ENCODE results near the gene GON7.
"Not testable (repeated sequence)": the region's sequence is repeated elsewhere in the genome, so short reads cannot be mapped to it uniquely, and the experiment has no call there.

The GON7 gene, protein sequence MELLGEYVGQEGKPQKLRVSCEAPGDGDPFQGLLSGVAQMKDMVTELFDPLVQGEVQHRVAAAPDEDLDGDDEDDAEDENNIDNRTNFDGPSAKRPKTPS
- total RNA-seq = 6.8 to 14.6 (median 10.2) reads per million in 4 experiments

DNA sequence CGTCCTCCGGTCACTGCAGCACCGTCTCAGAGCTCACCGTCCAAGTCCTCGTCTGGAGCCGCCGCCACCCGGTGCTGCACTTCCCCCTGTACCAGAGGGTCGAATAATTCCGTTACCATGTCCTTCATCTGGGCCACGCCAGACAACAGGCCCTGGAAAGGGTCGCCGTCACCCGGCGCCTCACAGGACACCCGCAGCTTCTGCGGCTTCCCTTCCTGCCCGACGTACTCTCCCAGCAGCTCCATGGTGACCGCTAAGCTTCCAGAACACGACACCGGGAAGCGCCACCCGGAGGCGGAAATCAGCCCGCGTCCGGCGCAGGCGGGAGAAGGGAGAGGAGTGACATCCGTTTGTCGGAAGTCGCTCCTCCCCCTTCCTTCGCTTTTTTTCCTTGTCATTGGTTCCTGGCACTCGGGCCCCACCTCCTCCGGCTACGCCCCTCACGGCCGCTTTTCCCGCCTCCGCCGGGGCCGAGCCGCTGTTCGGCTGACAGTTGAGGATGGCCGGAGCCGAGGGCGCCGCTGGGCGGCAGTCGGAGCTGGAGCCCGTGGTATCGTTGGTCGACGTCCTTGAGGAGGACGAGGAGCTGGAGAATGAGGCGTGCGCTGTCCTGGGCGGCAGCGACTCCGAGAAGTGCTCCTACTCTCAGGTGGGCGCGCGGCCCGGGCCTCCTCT, at the start of gene GON7, which contains the start of gene UBR7:
GON7 (minus strand) TSS at position 273 of the 675 bp plus-strand sequence; CDS start at position 245, 28 bp downstream.
UBR7 (plus strand) TSS at position 464 of the 675 bp plus-strand sequence; CDS start at position 500, 36 bp downstream.
- DNase-seq = peak; percentile 79

DNA sequence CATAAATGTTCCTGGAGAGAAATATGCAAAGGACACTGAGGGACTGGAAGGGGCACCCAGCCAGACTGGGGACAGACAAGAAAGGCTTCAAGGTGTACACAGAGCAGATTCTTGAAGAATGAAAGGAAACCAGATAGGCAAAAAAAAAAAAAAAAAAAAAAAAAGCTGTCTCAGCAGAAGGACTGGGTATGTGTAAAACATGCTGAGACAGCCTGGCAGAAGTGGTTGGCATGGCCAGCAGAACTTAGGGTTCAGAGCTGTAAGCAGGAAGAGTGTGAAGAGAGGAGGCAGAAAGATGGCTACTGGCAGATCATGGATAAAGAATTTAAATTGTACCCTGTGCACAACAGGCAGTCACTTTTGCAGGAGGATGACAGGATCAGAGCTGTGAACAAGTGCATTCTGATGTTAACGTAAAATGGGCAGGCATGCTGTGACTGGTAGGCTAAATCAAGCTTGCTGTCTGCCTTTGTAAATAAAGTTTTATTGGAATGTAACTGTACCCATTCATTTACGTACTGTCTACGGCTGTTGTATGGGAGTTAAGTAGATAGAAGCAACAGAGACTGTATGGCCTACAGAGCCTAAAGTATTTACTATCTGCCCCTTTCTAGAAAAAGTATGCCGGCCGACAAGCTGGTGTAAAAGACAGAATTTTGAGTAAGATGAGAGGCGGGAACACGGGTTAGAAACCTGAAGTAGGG, 42.4 kb upstream of the GON7 start:
- DNase-seq = no peak

DNA sequence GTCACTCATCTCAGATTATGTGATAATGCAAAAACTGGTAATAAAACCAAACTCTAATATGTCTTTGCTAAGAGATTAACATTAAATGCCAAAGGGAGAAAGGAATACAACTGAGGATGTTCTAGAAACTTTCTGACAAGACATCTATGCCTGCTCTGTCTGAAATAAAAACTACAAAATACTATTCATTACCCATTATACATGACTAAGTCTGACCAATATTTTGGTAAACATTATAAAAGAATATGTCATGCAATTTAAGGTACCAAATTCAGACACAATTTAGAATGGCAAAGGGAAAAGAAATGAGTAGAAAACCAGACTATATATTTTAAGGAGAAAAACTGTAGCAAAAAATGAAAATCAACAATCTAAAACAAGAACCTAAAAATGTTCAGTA, 39.7 kb upstream of the GON7 start:
- DNase-seq = no peak

DNA sequence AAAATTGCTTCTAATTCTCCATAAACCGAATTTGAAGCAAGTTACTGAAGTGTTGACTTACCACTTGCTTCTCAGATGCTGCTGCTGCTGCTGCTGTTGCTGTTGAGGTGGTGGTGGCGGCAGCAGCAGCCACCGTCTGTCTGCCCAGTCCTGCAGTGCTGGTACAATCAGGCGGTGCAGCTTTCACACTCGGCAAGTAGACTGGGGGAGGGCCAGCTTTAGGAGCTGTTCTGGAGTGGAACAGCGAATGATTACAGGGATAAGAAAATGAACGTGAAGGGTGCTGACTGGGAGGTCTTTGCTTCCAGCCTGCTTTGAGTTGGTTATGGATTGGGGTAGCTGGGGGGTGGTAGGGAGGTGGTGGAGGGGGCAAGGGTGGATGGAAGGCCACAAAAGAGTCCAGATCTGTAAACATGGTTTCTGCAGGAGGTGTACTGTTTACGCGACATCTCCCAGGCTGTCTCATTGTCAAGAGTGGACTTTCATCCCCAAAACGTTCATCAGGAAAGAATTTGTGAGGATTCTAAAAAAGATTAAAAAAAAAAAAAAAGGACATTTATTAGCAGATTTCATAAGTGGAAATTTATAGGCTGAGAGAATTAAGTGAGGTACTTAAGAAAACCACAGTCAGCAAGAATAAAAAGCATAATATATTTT, 39.0 kb upstream of the GON7 start:
- DNase-seq = no peak

DNA sequence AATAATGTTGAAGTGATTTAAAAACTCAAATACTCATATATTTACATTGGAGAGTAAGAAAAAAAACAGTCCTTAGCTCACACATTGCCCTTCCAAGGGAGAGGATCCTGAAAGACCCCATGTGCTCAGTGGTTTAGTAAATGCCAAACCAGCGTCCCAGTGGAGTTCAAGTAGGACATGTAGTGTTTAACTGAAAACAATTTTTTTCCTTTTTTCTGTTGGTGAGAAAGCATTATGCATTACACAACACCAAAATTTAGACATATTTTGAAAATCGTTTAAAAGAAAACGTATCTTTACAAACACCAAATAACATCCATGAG, 33.8 kb upstream of the GON7 start:
- DNase-seq = no peak

DNA sequence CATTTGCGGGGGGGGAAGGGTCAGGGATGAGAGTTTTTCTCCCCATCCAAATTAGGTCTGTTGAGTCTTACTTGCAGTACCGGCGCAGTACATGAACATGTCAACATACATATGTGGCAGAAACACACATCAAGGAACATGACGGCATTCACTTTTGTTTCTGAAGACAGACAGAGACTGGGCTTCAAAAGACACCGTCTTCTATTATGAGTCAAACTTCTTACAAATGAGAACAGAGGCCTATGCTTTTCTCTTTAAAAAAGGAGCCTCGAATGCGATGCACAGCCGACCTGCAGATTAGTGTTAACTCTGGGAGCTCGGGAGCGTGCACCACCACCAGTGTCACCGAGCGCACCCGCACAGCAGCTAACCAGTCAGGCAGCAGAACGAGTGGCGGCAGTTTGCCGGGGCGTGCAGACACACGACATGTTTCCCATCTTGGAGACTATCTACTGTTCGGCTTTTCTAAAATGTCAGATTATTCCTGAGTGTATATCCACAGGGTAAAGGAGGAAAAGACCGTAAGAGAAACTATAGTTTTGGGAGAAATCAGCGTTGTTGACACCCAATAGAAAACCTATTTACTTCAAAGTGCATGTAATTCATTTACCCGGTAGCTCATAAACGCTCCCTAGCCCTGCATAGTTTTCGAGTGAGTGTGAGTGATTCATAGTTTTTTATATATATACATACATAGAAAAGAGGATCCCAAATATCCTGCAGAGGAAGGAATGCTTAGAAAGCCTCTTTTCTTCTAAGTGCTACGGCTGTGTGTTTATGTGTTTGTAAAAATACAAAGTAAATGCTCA, 33.2 kb upstream of the GON7 start:
- no peak for DNase-seq

DNA sequence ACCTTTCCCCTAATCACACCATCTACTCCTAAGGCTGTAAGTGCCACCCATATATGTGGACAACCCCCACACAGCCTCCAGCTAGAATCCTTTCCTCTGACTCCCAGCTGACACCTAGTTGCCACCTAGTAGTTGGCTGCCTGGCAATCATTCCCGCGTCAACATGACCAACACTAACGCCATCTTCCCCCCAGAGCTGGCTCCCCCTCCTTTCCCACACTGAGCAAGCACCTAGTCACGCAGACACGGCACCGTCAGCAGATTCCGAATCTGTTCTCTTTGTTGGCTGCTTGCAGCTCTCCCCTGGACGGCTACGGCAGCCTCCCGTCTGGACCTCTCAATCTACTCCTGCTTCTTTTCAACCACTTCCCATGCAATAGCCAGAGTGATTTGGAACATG, 27.9 kb upstream of the GON7 start:
- DNase-seq = no peak

DNA sequence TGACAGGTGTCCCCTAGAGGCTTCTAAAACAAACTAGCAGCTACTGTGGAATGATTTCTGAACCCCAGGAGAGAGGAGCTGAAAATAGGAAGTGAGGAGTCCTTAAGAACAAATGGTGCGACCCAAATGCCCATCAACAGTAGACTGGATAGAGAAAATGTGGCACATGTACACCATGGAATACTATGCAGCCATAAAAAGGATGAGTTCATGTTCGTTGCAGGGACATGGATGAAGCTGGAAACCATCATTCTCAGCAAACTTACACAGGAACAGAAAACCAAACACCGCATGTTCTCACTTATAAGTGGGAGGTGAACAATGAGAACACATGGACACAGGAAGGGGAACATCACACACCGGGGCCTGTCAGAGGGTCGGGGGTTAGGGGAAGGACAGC, 26.2 kb upstream of the GON7 start:
- not testable (repeated sequence) for DNase-seq

DNA sequence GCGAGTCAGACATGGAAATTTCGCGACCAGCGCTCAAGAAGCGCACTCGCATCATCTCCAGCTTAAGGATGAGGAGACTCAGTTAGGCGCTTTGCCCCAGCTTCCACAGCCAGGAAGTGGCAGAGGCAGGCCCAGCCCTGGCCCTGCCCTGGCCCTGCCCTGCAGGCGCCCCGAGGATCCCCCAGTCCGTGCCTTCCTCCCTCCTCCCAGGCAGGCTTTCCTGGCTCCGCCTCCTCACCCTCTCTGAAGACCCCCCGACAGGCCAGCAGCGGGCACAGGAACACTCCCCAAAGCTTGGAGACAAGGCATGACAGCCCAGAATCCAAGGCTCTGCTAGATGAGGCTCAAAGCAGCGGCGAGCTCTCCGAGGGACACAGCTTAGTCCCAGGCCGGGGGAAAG, 25.3 kb upstream of the GON7 start:
- DNase-seq = no peak

DNA sequence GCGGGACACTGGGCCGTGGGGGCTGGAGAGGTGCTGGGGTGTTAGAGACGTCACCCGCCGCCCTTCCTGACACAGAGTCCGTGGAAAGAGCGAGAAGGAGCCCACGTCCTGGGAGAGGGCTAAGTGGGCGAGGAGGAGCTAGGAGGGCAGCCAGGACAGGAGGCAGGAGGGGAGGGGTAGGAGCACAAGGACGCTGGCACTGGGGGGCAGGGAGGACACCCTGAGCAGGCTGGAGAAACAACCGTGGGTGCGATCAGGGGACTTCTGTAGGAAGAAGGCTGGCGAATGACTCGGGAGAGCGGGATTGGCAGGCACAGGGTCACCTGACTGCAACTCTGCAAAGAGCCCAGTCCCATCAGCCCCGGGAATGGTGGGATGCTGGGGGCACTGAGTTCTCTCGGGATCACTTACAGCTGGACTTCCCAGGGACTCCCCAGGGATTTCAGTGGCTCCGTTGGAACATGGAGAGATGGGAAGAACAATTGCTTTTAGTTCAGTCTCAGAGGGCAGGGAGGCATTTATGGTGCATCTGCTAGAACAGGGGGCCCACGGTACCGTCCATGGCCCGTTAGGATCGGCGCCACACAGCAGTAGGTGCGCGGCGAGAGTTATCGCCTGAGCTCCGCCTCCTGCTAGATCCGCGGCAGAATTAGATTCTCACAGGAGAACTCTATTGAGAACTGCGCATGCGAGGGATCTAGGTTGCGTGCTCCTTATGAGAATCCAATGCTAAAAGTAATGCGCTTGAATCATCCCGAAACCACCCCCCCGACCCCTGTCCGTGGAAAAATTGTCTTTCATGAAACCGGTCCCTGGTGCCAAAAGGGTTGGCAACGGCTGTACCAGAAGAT, 24.5 kb upstream of the GON7 start:
- no peak for DNase-seq

DNA sequence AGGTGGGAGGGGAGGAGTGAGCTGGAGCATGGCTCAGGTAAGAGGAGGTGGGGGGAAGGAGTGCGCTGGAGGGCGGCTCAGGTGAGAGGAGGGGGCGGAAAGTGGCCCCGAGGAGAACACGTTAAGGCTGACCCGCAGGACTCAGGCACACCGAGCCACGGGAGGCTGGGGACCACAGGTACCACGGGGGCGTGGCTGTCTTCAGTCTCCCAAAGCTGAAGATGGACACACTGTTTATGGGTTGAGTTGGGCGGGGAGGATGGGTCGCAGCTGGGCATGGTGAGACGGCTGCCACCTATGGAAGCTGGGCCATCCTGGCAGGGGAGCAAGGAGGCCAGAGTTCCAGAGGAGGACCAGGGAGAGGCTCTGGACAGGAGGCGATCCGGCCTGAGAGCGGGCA, 23.7 kb upstream of the GON7 start:
- no peak for DNase-seq

DNA sequence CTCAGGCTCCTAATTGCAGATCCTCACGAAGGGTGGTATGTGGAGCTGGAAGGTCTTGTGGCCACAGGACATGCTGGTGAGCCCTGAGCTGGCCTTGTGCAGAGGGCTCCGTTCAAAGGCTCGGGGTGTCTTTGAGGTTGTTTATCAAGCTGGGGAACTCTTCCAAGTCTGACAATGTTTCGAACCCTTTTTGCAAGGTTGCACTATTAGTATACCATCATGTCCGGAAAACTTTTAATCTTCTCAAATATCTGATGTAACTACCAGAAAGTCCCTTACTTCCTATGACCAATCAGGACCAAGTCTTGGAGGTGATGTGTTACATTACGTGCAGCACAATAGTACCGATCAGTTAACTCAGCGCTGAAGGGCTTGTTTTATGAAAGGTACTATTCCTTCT, 21.7 kb upstream of the GON7 start:
- no peak for DNase-seq

DNA sequence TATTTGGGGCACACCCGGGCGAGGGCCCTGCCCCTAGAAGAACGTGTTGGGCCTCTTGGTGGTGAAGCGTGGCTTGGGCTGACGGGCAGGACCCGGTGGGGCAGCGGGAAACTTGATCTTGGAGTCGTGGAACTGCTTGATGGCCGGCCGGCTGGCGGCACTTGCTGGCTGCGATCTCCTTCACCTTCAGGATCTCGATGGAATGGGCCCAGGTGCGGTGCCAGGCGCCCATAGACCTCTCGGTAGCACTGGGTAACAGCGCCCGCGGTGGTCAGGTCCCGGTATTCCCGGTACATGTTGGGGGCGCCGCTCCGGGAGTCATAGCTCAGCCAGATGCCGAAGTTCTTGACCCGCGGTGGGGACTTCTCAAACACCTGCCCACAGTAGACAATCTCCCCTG, 16.7 kb upstream of the GON7 start:
- no peak for DNase-seq

DNA sequence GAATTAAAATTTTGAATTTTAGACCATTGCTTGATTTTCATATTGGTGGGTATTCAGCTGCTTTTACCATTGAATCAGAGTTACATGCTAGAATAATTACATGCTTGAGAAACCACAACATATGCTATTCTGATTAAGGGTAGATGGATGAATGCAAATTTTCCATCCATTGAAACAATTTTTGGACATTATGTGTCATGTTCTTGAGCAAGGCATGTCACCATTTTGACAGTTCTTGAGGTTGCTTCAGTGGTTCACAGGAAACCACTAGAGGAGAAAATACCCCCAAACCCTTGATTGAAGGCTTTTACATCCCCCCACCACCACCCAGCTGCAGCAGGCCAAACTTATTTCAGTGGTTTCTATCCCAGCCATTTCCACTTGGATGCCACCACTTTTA, 13.6 kb upstream of the GON7 start:
- DNase-seq = no peak

DNA sequence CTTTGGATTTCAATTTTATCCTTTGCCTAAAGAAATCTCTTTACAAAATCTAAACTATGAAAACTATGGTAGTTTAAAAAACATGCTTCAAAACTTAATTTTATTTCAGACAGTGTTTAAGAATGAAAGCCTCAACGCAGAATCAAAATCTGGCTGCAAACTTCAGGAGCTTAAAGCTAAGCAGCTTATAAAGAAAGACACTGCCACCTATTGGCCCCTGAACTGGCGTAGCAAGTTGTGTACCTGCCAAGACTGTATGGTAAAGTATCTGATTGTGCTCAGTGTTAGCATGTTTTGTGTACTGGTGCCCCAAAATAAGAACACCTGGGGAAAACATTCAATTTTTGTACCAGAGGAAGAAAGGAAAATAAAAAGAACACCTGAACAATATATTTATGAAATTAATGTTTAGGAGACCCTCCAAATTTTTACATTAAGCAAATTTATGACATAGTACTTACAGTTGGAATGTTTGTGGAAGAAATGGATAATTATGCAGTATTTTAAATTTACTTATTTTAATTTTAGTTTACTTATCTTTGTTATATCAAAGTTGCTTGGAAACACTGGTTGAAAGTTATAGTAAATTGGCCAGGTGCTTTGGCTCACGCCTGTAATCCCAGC, 12.3 kb upstream of the GON7 start:
- peak; percentile 19 for DNase-seq

DNA sequence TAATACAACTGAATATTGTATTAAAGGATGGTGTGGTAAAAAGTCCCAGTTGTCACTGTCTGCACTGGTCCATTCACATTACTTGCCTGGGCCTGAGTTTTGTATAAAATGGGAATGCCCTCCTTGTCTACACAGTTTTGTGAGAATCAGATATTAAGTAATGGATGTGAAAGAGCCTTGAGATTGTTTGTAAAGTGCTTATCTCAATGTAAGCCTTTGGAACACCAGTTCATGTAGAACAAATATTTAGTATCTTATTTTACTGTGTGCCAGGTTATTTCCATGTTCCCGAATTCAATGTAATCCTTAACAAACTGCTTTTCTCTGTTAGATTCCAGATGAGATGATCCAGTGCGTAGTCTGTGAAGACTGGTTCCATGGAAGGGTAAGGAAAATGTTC, 7.7 kb upstream of the GON7 start:
- DNase-seq = no peak

DNA sequence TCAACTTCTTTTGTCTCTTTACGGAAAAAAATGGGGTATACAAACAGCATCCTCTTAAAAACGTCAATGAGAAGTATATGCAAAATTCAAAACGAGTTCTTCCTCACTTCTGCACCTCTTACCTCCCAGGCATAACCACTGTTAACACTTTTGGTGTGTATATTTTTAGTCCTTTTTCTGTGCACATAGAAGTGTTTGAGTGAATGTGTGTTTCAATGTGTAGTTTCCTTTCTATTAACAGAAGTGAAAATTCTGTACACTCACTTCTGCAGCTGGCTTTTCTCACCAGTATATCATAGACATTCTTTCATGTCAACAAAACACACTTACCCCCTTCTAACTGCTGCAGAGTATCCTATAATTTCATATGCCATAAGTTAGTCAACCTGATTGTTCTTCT, 5.6 kb upstream of the GON7 start:
- no peak for DNase-seq

DNA sequence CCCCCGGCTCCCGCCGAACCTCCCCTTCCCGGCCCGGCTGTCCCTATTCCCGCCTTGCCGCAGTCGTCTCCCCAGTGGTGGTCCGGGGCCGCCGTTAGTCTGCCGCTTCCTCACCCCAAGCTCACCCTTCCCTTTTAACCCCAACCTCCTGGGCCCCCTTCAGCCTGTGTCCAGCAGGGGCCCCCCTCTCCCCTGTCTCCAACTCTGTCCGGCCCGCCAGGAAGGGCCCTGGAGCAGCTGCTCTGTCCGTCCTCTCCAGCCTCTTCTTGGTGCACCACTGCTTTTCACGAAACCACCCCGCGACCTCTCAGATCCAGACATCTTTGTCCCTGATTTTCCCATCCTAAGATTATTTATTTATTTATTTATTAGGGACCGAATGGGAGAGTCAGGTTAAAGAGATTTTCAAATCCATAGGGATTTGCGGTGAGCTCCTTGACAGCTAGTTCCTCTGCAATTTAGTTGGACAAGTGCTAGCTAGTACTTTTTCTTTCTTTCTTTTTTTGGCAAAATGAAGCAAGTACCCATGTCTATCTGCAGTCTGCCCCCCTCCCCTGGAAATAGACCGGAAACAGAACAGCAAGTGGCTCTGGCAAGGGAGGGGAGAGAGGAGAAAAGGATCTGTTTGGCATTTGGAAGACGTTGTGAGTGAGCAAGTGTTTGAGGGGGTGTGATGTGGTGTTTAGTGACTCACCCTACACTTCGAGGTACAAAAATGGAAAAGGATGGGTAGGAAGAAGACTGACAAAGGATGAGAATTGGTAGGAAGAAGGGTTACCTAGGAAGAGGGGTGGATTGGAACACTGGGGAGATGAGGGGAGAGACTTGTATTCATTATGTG, 823 bp upstream of the GON7 start:
- no peak for DNase-seq

DNA sequence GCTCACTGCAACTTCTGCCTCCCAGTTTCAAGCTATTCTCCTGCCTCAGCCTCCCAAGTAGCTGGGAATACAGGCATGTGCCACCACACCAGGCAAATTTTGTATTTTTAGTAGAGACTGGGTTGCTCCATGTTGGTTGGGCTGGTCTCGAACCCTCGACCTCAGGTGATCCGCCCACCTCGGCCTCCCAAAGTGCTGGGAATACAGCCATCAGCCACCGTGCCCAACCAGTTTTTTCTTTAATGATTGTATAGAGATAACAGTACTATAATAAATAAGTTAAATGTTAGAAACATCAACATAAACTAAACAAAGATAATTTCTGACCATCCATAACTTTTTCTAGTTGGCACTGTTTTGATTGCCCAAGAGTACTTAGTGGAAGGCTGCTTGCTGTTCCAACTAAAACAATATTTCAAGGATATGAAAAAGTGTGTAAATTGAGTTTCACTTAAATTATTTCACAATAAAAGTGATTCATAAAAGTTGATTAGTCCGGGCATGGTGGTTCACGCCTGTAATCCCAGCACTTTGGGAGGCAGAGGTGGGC, 5.6 kb downstream of the GON7 start:
- no peak for DNase-seq

DNA sequence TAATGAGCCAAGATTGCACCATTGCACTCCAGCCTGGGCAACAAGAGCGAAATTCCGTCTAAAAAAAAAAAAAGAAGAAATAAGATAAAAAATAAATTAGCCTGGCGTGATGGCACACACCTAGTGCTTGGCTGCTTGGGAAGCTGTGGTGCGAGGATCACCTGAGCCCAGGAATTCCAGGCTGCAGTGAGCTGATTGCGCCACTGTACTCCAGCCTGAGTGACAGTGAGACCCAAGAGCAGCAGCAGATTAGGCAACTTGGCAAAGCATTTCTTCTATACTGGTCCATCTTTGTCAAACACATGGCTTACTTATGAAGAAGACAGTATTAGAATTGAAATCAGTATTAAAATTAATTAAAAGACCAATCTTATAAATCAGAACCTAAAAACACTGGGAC, 6.3 kb downstream of the GON7 start:
- DNase-seq = no peak
